GM19099 (cell line): Measurements from ENCODE around the gene DLX6.

ENCODE experiments used
- POLR2A ChIP-seq: IDR thresholded peaks from 3 replicates; pipeline ENCODE4 v1.6.1; 2011; ENCODE audit warnings: low read depth; ENCODE audit not compliant: insufficient read length; ENCODE audit errors: extremely low read depth

Gene DLX6

DNA sequence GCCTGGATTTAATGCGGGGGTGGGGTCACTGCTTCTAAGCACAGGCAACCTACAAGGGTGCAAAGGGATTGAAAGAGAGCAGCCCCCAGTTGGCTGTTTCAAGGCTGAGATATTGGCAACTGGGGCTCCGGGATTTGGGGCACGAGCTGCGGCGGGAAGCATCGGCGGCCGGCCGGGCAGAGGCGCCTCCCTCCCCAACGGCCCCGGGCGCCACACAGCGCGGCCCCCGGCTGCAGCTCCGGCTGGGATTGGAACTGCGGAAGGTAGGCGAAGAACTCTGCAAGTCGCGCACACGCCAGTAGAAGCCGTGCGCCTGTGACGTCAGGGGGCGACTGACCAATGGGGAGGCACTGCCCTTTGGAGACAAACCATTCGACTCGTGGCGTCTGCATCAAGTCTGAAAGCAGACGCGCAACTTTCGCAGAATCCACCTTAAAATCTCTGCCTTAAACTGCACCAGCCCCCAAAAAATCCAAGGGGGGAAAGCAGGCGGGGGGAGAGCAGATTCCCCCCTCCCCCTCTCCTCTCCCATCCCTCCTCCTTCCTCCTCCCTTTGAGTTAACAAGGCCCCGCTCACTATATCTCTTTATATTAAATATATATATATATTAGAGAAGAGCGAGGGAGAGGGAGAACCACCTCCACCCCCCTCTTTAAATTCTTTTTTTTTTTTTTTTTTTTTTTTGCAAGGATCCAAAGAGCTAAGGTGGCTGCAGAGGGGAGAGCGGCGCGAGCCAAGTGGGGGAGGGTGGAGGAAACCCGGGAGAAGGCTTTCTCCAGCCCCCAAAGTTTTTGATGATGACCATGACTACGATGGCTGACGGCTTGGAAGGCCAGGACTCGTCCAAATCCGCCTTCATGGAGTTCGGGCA is at the start of gene DLX6:
Gene DLX6, plus strand, starts transcription at position 371 of the 872 bp plus-strand sequence. Its CDS starts 425 bp downstream, at position 796.
- TF ChIP-seq POLR2A, result no peak

- no peak for TF ChIP-seq POLR2A
Measured at GRCh38 chr7:96959135-96959534, 46.2 kb upstream of the DLX6 start.

DNA sequence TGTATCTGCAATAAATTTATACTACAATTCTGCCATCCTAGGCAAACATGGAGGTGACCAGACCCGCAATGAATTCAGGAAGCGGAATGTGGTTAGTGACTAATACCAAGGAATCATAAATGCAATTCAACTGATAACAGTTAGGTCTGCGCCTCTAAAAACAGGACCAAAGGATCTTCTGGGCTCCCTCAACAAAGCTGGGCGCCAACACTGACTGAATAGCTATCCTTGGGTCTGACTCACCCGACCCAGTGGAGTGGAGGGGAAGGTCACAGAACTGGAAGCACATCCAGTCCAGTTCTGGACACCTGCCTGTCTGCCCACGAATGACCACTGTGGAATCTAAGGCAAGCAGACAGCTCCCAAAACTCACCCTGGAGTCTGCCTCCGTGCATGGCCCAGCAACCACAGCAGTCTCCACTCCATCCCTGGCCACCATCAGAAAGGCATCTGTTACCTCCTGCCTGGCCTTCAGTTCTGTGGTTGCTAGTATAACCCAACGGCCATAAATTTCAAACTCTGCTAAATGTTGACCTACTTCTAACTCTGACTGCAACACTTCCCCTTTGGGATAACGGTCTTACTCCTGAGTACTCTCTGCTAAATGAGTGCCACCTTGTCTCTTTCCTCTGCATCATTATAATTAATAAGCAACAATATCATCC is 43.0 kb upstream of the DLX6 start:
- no peak for TF ChIP-seq POLR2A

GRCh38 chr7:96968981-96969380 is 36.4 kb upstream of the DLX6 start:
- no peak for TF ChIP-seq POLR2A

GRCh38 chr7:96970739-96971138 is 34.6 kb upstream of the DLX6 start:
- no peak for TF ChIP-seq POLR2A

DNA sequence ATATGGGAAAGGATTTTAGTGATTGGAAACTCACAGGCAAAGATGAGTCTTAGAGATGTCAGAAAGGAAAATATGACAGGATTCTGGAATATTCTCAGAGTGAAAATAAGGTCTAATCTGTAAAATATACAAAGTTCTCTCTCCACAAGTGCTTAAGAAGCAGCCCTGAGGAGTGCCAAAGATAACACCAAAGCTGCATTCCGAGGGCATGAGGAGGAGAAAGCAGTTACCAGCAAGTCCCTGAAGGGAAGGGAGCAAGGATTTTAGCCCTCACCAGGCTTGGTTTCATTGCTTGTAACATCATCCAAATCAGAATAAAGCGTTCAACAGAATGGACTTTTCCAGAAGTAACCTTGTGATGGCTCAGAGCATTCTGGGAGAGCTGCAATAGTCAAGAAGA is 31.4 kb upstream of the DLX6 start:
- TF ChIP-seq POLR2A, result no peak

GRCh38 chr7:96976106-96976505 is 29.2 kb upstream of the DLX6 start:
- no peak for TF ChIP-seq POLR2A

GRCh38 chr7:96977445-96977844 is 27.9 kb upstream of the DLX6 start:
- no peak for TF ChIP-seq POLR2A

DNA sequence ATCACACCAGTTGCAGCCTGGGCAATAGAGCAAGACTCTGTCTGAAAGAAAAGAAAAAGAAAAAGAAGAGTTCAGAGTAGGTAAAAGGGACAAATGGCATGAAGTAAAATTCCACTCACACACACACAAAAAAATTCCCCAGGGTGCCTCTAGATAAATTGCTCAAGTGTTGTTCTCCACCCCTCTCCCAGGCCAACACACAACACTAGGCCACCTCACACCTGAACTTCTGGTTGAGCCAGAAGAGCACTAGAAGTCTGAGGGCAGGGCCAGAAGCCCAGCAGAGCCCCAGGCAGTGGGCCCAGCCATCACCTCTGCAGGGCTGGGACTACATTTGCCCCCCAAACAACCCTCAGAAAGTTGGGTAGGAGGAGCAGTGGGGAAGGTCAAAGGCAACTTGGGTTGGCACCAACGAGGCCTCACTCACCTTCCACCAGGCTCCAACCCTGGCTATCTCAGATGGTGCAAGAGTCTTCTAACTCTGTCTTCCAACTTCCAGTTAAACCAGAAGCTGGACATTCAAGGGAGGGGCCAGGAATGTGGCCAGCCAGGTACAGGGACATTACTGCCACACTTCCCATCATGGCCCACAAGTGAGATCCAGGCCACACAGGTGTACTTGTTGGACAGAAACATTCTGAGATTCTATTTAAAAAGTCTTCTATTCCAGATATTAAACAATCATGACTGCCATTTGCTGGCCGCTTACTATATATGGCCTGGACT is 25.6 kb upstream of the DLX6 start:
- TF ChIP-seq POLR2A, result no peak

GRCh38 chr7:96982586-96982985 is 22.8 kb upstream of the DLX6 start:
- no peak for TF ChIP-seq POLR2A

- TF ChIP-seq POLR2A, result no peak
Measured at GRCh38 chr7:96985992-96986391, 19.4 kb upstream of the DLX6 start.

- no peak for TF ChIP-seq POLR2A
Measured at GRCh38 chr7:96986901-96987300, 18.5 kb upstream of the DLX6 start.

DNA sequence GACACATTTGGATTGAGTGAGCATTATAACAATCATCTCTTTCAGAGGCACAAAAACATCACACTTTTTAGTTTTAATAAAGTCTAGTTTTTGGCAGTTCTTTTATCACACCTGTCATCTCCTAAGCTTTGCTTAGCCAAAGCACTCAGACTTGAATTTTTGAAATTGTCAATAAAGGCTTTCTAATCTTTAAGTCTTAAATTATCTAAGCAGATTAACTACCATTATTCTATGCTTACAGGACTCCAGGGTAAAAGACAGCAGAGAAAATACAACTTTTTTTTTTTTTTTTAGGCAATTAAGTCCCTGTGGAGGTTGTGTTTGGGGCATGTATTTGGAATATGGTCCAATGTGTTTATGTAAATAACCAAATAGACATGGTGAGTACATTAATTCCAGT is 17.6 kb upstream of the DLX6 start:
- TF ChIP-seq POLR2A, result no peak

- no peak for TF ChIP-seq POLR2A
Measured at GRCh38 chr7:96989241-96989858, 16.0 kb upstream of the DLX6 start.

DNA sequence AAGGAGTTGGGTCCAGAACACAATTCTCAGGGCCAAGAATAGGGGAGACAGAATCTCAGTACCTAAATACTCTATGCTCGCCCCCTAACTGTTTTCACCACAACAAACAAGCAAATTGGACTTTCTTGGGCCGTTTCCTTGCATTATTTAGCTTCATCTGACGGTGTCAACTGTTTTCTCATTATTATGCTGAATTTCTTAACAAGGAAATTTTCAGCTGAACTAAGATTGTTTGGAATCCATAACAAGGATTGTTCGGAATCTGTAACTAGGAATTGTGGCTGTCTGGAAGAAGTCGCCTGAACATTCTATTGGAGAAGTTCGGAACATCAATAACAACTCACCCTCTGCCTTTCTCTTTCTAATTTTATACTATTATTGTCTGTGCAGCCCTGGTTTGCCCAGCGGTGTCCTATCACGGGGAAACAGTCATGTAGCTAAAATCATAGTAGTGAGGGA is 15.5 kb upstream of the DLX6 start:
- no peak for TF ChIP-seq POLR2A

GRCh38 chr7:96991546-96992191 is 13.7 kb upstream of the DLX6 start:
- no peak for TF ChIP-seq POLR2A
